ENCODE results near the gene OR5A2.

The OR5A2 gene

GRCh38 chr11:59425131-59425530 lies 1.1 kb downstream of the OR5A2 start:
- Histone ChIP-seq H2BK120ac (ENCODE audit: low read depth, low read length) (no peak overlapping the region), H3K14ac (ENCODE audit: low read length in 2 of 2) (no peak overlapping the region), H2BK5ac (ENCODE audit: low read depth, low read length, poor library complexity, severe bottlenecking) (no peak overlapping the region), H4K91ac (ENCODE audit: low read length) (no peak overlapping the region), H2AK5ac (ENCODE audit: low read length, severe bottlenecking) (no peak overlapping the region), H3K27ac (ENCODE audit: low read length, poor library complexity, severe bottlenecking) (no peak overlapping the region), H2BK12ac (ENCODE audit: low read length in 2 of 2) (no peak overlapping the region), H3K9ac (ENCODE audit: low read length) (no peak overlapping the region), H3K4me3 (ENCODE audit: insufficient read depth in 1 of 2, low read depth in 1 of 2, low read length in 2 of 2) (no peak overlapping the region), H3K9me3 (ENCODE audit: control insufficient read depth, low read length) (no peaks in the 10 kb centered on the region), H3K4ac (ENCODE audit: low read depth in 1 of 2, low read length in 2 of 2) (no peak overlapping the region), H3K4me1 (ENCODE audit: control insufficient read depth, insufficient read depth, low read depth, low read length) (no peaks in the 10 kb centered on the region), H4K8ac (ENCODE audit: low read length) (no peak overlapping the region), H3K79me1 (replicated peaks; ENCODE audit: low read length, poor library complexity, severe bottlenecking) (no peaks in the 10 kb centered on the region), H3K4me2 (ENCODE audit: low read length, poor library complexity, severe bottlenecking) (no peak overlapping the region), H3K36me3 (ENCODE audit: control insufficient read depth in 1 of 2, insufficient read depth in 2 of 2, low read depth in 1 of 2, low read length in 2 of 2) (no peaks in the 10 kb centered on the region), H2BK15ac (ENCODE audit: low read depth, poor library complexity, severe bottlenecking) (no peak overlapping the region), H3K23ac (ENCODE audit: low read length in 2 of 2) (no peak overlapping the region), H2AFZ (ENCODE audit: low read depth, low read length) (no peak overlapping the region), H3K27me3 (ENCODE audit: control insufficient read depth in 1 of 2, insufficient read depth in 1 of 2, low read length in 2 of 2) (no peaks in the 10 kb centered on the region), H3K18ac (ENCODE audit: low read depth in 1 of 2, low read length in 2 of 2) (no peak overlapping the region)
- DNase-seq, result no peak
- WGBS, result 49% methylated on average over 4 of the region's 4 CpGs

- Histone ChIP-seq H3K27me3 (ENCODE audit: control insufficient read depth in 1 of 2, insufficient read depth in 1 of 2, low read length in 2 of 2) (no peaks in the 10 kb centered on the region), H2AFZ (ENCODE audit: low read depth, low read length) (no peak overlapping the region), H3K18ac (ENCODE audit: low read depth in 1 of 2, low read length in 2 of 2) (no peak overlapping the region), H2BK12ac (ENCODE audit: low read length in 2 of 2) (no peak overlapping the region), H3K14ac (ENCODE audit: low read length in 2 of 2) (no peak overlapping the region), H2BK15ac (ENCODE audit: low read depth, poor library complexity, severe bottlenecking) (no peak overlapping the region), H3K36me3 (ENCODE audit: control insufficient read depth in 1 of 2, insufficient read depth in 2 of 2, low read depth in 1 of 2, low read length in 2 of 2) (no peaks in the 10 kb centered on the region), H3K23ac (ENCODE audit: low read length in 2 of 2) (no peak overlapping the region), H2BK120ac (ENCODE audit: low read depth, low read length) (no peak overlapping the region), H2AK5ac (ENCODE audit: low read length, severe bottlenecking) (no peak overlapping the region), H3K27ac (ENCODE audit: low read length, poor library complexity, severe bottlenecking) (no peak overlapping the region), H3K4me3 (ENCODE audit: insufficient read depth in 1 of 2, low read depth in 1 of 2, low read length in 2 of 2) (no peak overlapping the region), H3K4ac (ENCODE audit: low read depth in 1 of 2, low read length in 2 of 2) (no peak overlapping the region), H3K4me2 (ENCODE audit: low read length, poor library complexity, severe bottlenecking) (no peak overlapping the region), H3K9me3 (ENCODE audit: control insufficient read depth, low read length) (no peaks in the 10 kb centered on the region), H4K91ac (ENCODE audit: low read length) (no peak overlapping the region), H3K9ac (ENCODE audit: low read length) (no peak overlapping the region), H4K8ac (ENCODE audit: low read length) (no peak overlapping the region), H3K4me1 (ENCODE audit: control insufficient read depth, insufficient read depth, low read depth, low read length) (no peaks in the 10 kb centered on the region), H2BK5ac (ENCODE audit: low read depth, low read length, poor library complexity, severe bottlenecking) (no peak overlapping the region), H3K79me1 (replicated peaks; ENCODE audit: low read length, poor library complexity, severe bottlenecking) (no peaks in the 10 kb centered on the region)
- 75% methylated on average over 2 of the region's 2 CpGs for WGBS
- no peak for DNase-seq
Observed at GRCh38 chr11:59423835-59424234, 2.4 kb downstream of the OR5A2 start.

- Histone ChIP-seq H2AK5ac (ENCODE audit: low read length, severe bottlenecking) (no peak overlapping the region), H2BK5ac (ENCODE audit: low read depth, low read length, poor library complexity, severe bottlenecking) (no peak overlapping the region), H3K27ac (ENCODE audit: low read length, poor library complexity, severe bottlenecking) (no peak overlapping the region), H3K36me3 (ENCODE audit: control insufficient read depth in 1 of 2, insufficient read depth in 2 of 2, low read depth in 1 of 2, low read length in 2 of 2) (no peaks in the 10 kb centered on the region), H3K4me1 (ENCODE audit: control insufficient read depth, insufficient read depth, low read depth, low read length) (no peaks in the 10 kb centered on the region), H3K14ac (ENCODE audit: low read length in 2 of 2) (no peak overlapping the region), H3K27me3 (ENCODE audit: control insufficient read depth in 1 of 2, insufficient read depth in 1 of 2, low read length in 2 of 2) (no peaks in the 10 kb centered on the region), H3K23ac (ENCODE audit: low read length in 2 of 2) (no peak overlapping the region), H2BK12ac (ENCODE audit: low read length in 2 of 2) (no peak overlapping the region), H2BK120ac (ENCODE audit: low read depth, low read length) (no peak overlapping the region), H3K9ac (ENCODE audit: low read length) (no peak overlapping the region), H4K91ac (ENCODE audit: low read length) (no peak overlapping the region), H3K4ac (ENCODE audit: low read depth in 1 of 2, low read length in 2 of 2) (no peak overlapping the region), H3K79me1 (replicated peaks; ENCODE audit: low read length, poor library complexity, severe bottlenecking) (no peaks in the 10 kb centered on the region), H3K4me3 (ENCODE audit: insufficient read depth in 1 of 2, low read depth in 1 of 2, low read length in 2 of 2) (no peak overlapping the region), H4K8ac (ENCODE audit: low read length) (no peak overlapping the region), H2BK15ac (ENCODE audit: low read depth, poor library complexity, severe bottlenecking) (no peak overlapping the region), H3K9me3 (ENCODE audit: control insufficient read depth, low read length) (no peaks in the 10 kb centered on the region), H3K4me2 (ENCODE audit: low read length, poor library complexity, severe bottlenecking) (no peak overlapping the region), H3K18ac (ENCODE audit: low read depth in 1 of 2, low read length in 2 of 2) (no peak overlapping the region), H2AFZ (ENCODE audit: low read depth, low read length) (no peak overlapping the region)
- WGBS, result 62% methylated on average over 2 of the region's 2 CpGs
- DNase-seq, result no peak
Observed at GRCh38 chr11:59418156-59418555, 8.1 kb downstream of the OR5A2 start.

DNA sequence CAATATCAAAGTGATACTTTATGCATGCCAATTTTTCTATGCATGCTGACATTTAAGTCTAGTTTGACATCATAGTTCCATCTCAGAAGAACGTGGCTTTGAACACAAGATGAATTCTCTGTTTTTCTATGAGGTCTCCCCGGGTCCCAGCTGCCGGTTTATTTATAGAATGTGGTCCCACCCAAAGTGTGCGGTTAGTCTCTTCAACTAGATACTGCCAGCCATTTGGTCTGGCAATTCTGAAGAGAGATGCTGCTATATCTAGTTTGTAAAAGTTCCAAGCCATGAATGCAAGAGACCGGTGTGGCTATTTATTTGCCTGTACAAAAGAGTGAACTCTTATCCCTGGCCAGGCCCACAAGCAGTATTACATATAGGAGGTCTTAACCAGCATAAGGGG lies 9.2 kb downstream of the OR5A2 start:
- Histone ChIP-seq H3K79me1 (replicated peaks; ENCODE audit: low read length, poor library complexity, severe bottlenecking) (no peaks in the 10 kb centered on the region), H2BK15ac (ENCODE audit: low read depth, poor library complexity, severe bottlenecking) (no peak overlapping the region), H3K27ac (ENCODE audit: low read length, poor library complexity, severe bottlenecking) (no peak overlapping the region), H3K4me1 (ENCODE audit: control insufficient read depth, insufficient read depth, low read depth, low read length) (no peaks in the 10 kb centered on the region), H3K18ac (ENCODE audit: low read depth in 1 of 2, low read length in 2 of 2) (no peak overlapping the region), H4K91ac (ENCODE audit: low read length) (no peak overlapping the region), H3K4me3 (ENCODE audit: insufficient read depth in 1 of 2, low read depth in 1 of 2, low read length in 2 of 2) (no peak overlapping the region), H2BK12ac (ENCODE audit: low read length in 2 of 2) (no peak overlapping the region), H2BK120ac (ENCODE audit: low read depth, low read length) (no peak overlapping the region), H2AK5ac (ENCODE audit: low read length, severe bottlenecking) (no peak overlapping the region), H3K4ac (ENCODE audit: low read depth in 1 of 2, low read length in 2 of 2) (no peak overlapping the region), H3K27me3 (ENCODE audit: control insufficient read depth in 1 of 2, insufficient read depth in 1 of 2, low read length in 2 of 2) (no peaks in the 10 kb centered on the region), H3K36me3 (ENCODE audit: control insufficient read depth in 1 of 2, insufficient read depth in 2 of 2, low read depth in 1 of 2, low read length in 2 of 2) (no peaks in the 10 kb centered on the region), H4K8ac (ENCODE audit: low read length) (no peak overlapping the region), H2AFZ (ENCODE audit: low read depth, low read length) (no peak overlapping the region), H2BK5ac (ENCODE audit: low read depth, low read length, poor library complexity, severe bottlenecking) (no peak overlapping the region), H3K4me2 (ENCODE audit: low read length, poor library complexity, severe bottlenecking) (no peak overlapping the region), H3K14ac (ENCODE audit: low read length in 2 of 2) (no peak overlapping the region), H3K9ac (ENCODE audit: low read length) (no peak overlapping the region), H3K9me3 (ENCODE audit: control insufficient read depth, low read length) (peaks cover 3% of the 10 kb centered on the region), H3K23ac (ENCODE audit: low read length in 2 of 2) (no peak overlapping the region)
- WGBS, result 76% methylated on average over 5 of the region's 5 CpGs
- no peak for DNase-seq
